LNCAP (cell line): ENCODE data around the gene HSD17B2.

ENCODE experiments used
- CTCF ChIP-seq: fragments of 450-650 bp; IDR thresholded peaks from 2 replicates; pipeline ENCODE4 v1.5.1; 2017; ENCODE audit warnings: mild to moderate bottlenecking

The HSD17B2 gene

DNA sequence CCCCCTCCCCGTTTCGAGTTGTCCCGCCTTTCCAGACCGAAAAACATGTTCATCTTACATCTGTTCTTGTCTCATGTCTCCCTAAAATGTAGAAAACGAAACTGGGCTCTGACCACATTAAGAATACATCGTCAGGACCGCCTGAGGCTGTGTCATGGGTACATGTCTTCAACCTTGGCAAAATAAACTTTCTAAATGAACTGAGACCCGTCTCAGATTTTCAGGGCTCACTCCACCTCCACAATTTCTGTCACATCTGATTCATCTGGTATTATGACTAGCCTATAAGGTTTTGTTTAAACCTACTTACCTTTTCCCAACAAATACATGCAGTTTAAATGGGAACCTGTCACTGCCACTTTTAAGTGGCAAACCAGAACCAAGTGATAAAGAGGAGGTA is 24.4 kb upstream of the HSD17B2 start:
- no peak for TF ChIP-seq CTCF

DNA sequence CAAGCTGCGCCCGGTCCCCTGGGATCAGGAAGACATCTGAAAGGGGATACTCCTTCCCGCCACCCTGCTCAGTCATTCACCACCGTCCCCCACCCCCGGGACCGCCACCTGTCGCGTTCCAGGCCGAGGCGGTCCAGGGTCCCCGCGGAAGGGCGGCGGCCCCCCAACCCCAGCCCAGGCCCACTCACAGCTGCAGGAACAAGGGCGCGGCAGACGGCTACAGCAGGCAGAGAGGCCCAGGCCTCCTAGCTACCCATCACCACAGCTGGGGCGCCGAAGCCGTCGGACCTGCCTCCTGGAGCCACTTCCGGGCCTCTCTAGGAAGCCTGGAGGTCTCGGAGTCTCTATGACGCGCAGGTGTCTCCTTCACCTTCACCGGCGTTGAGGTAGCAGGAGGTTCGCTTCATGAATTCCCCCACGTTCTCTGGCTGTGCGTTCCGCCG is 23.8 kb upstream of the HSD17B2 start, which contains the start of gene SDR42E1:
SDR42E1 (minus strand) TSS at position 272 of the 443 bp plus-strand sequence. CDS start 10,612 bp downstream, outside the sequence.
- TF ChIP-seq CTCF, result no peak

GRCh38 chr16:82013139-82013538 is 21.9 kb upstream of the HSD17B2 start:
- no peak for TF ChIP-seq CTCF

DNA sequence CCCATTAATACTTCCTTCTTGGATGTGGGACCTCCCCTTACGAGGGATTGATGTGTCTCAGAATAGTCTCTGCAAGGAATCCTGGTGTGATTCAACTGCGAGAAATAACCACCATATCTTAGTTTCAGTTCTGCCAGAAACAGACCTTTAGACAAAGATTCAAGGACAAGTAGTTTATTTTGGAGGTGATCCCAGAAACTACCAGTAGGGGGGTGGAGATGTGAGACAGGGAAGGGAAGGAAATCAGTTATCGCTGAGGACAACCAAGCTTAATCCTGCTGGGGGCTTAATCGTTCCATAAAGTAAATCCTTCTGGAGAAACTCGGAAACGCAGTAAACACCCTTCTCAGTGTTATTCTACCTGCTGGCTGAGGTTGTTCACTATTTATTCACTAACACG is 18.8 kb upstream of the HSD17B2 start:
- TF ChIP-seq CTCF, result peak; percentile 41; the same call in 1 of the 2 replicates

GRCh38 chr16:82016964-82017363 is 18.1 kb upstream of the HSD17B2 start:
- TF ChIP-seq CTCF, result no peak

DNA sequence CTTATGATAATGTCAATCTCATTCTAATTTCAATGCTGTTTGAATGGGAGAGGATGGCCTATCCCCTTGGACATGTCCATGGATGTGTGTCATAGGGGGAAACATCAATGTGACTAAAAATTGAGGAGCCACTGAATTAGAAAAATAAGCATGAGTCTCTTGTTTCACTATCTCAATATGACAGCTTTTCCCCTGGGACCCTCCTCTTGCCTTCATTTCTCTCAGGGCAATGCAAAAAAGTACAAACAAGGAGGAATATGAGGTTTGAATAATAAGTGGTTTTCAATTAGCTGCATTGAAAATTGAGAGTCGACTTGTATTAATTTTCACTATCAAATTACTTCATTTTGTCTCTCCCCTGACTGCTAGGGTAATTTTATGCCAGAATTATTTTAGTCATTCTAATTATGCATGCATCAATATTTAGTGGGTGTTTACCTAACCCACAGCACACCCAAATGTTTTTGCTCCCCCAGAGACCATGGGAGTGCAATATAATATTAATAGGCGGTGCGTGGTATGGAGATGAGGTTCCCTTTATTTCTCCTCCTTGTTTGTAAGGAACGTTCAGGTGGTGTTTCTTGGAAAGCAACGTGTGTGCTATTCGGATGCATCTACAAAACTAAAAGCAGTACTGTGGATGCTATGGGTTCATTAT is 17.0 kb upstream of the HSD17B2 start:
- no peak for TF ChIP-seq CTCF

DNA sequence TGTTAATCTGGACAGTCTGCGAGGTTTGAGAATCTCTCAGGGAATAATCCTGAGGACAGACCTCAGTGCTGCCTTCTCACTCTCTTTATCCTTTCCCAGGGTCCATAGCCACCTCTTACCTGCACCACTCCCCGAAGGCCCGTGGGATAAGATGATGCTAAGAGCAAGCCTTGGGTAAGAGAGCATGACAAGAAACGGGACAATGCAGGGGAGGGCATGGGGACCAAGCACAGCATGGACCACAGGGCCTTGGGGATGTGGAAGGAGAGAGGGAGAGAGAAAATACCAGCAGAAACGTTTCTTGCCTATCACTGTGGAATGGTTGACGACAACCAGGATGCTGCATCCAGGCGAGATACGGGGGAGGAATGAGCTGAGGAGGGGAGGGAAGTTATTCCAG is 15.5 kb upstream of the HSD17B2 start:
- no peak for TF ChIP-seq CTCF

- TF ChIP-seq CTCF, result no peak
Measured at GRCh38 chr16:82020051-82020450, 15.0 kb upstream of the HSD17B2 start.
